Measurements from ENCODE around the gene RFFL.

The RFFL gene

DNA sequence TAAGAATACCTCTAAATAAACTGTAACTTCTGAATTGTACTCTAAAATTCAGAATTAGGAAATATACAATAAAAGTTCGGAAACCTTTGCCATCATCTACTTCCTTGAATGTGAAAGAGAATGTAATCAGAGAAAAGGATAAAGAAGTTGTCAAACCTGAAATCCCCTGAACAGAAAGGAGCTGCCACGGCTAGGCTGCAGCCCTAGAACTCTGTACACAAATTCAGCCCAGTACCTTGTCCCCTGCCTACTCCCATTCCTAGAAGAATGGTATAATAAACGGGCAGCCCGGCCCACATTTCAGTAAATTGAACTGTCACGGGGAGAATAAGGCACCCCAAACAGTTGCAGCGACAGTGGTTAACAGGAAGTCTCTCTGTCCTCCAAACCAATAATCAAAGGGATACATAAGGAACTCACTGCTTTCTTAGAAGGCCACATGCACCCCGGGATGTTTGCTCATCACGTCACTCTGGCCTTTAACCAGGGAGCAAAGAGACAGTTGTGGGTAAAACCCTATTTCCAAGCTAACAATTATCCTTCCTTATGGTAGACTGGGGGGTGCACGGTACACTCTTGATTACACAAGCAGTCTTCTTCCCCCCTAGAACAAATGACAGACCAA, 24.3 kb upstream of the RFFL start:
- DNase-seq (ENCODE audit: low read depth, low spot score) = no peak
- in situ Hi-C loops (cut with HindIII; ENCODE audit: low sequenced_read_pairs) = no loop called here
- no peak for TF ChIP-seq CTCF (IDR thresholded peaks at IDR 0.05; ENCODE audit: low read depth, low read length)
- H3K4me3 ChIP-seq (ENCODE audit: low read depth, low read length) = peak overlapping the region; percentile 81

- H3K4me3 ChIP-seq (ENCODE audit: low read depth, low read length) = peak overlapping the region; percentile 81
- TF ChIP-seq CTCF (IDR thresholded peaks at IDR 0.05; ENCODE audit: low read depth, low read length) = no peak
- in situ Hi-C loops (cut with HindIII; ENCODE audit: low sequenced_read_pairs) = no loop called here
- DNase-seq (ENCODE audit: low read depth, low spot score) = no peak
Measured at GRCh38 chr17:35086931-35087573, 23.5 kb upstream of the RFFL start.

DNA sequence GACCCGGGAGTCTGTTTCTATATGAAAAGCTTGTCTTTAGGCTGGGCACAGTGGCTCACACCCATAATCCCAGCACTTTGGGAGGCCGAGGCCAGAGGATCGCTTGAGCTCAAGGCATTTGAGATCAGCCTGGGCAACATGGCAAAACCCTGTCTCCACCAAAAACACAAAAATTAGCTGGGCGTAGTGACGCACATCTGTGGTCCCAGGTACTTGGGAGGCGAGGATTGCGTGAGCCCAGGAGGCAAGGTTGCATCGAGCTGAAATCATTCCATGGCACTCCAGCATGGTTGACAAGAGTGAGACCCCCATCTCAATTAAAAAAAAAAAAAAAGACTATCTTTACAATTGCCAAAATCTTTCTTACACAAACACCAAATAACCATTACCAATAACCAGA, 22.7 kb upstream of the RFFL start:
- in situ Hi-C loops (cut with HindIII; ENCODE audit: low sequenced_read_pairs) = no loop called here
- no peak overlapping the region for H3K4me3 ChIP-seq (ENCODE audit: low read depth, low read length)
- TF ChIP-seq CTCF (IDR thresholded peaks at IDR 0.05; ENCODE audit: low read depth, low read length) = no peak
- DNase-seq (ENCODE audit: low read depth, low spot score) = no peak

DNA sequence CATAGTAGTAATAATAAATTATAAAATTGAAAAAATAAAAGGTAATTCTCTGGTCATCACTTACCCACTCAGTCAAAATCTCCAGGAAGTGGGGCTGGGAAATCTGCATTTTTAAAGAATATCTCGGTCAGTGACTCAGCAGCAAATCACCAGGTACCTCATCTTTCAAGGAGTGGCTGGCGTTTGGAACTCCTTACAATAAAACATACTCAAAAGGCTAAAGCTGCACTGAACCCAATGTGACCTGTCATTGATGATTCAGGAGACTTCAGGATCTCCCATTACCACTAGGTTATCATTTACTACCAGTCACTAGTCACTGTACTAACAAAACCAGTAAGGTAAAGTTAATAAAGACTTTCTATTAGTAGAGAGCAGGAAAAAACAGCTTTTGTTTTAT, 21.5 kb upstream of the RFFL start:
- H3K4me3 ChIP-seq (ENCODE audit: low read depth, low read length) = no peak overlapping the region
- no peak for TF ChIP-seq CTCF (IDR thresholded peaks at IDR 0.05; ENCODE audit: low read depth, low read length)
- peak; percentile 55 for DNase-seq (ENCODE audit: low read depth, low spot score)
- in situ Hi-C loops (cut with HindIII; ENCODE audit: low sequenced_read_pairs) = no loop called here

DNA sequence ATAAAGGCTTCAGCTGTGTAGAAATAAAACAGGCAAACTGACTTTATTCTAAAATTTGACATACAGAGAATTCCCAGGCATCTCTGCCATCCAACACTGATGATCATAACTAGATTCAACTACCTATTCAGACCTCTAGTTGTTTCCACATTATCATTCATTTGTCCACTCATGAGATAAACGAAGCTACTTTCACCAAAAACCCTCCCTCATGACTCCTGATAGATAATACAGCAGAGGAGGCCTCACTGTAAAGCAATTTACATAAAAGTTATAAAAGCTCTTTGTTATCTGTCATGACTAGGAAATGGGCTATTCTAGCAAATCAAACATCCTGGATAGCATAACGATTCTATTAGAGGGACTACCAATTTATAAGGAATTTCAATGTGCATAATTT, 19.6 kb upstream of the RFFL start:
- DNase-seq (ENCODE audit: low read depth, low spot score) = no peak
- H3K4me3 ChIP-seq (ENCODE audit: low read depth, low read length) = no peak overlapping the region
- in situ Hi-C loops (cut with HindIII; ENCODE audit: low sequenced_read_pairs) = no loop called here
- no peak for TF ChIP-seq CTCF (IDR thresholded peaks at IDR 0.05; ENCODE audit: low read depth, low read length)

DNA sequence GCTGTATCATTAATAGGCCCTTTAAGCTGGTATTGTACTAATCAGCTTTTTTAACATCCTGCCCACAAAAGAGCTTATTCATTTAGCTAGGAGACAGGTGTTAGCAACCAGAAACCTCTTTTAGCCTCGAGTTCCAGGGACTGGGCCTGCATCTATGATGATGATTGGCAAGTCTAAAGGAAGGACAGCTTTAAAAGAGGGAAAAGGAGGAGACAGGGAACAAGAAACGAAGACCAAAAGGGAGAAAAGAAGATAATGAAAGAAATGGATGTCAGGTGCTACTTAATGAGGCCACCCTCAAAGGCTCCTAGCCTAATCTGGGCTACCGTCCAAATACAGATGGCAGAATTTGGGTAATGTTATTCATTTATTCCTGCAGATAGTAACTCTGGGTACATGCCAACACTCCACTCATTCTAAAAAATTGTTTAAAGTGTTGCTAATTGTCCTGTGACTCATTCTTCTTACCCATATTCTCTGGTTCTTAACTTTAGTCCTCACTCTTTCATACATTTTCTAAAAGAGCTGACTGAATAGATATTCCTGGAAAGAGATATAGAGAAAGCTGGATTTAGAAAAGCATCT, 18.7 kb upstream of the RFFL start:
- TF ChIP-seq CTCF (IDR thresholded peaks at IDR 0.05; ENCODE audit: low read depth, low read length) = no peak
- no peak overlapping the region for H3K4me3 ChIP-seq (ENCODE audit: low read depth, low read length)
- peak; percentile 77 for DNase-seq (ENCODE audit: low read depth, low spot score)
- in situ Hi-C loops (cut with HindIII; ENCODE audit: low sequenced_read_pairs) = no loop called here

Measured in astrocyte of the spinal cord (primary cell).